ENCODE data around the gene FADD.

FADD gene

DNA sequence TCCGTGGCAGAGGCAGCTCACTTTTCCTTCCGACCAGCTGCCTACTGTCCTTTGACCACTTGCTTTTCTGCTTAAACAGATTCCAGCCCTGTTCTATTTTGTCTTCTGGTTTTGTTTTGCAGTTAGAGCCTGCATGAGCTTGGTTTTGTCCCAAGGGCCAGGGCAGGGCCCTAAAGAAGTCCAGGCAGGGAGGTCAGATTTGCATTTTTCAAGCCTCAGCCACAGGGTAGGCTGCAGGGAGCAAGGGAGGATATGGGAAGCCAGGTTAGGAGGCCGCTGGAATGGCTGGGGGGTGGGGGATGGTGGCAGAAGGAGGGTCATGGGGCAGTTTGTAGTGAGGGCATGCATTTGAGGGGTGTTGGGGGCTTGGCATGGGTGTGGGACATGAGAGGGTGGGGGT is 23.1 kb downstream of the FADD start:
- no peak for TF ChIP-seq NFIC (IDR thresholded peaks at IDR 0.05)
- TF ChIP-seq EGR1 (IDR thresholded peaks at IDR 0.05) = no peak
- TF ChIP-seq CEBPB (IDR thresholded peaks at IDR 0.05) = no peak
- no peak for TF ChIP-seq FOXM1 (IDR thresholded peaks at IDR 0.05; ENCODE audit: borderline replicate concordance, low read depth)
- TF ChIP-seq TAF1 (IDR thresholded peaks at IDR 0.05; ENCODE audit: low read depth) = no peak
- TF ChIP-seq, protein P1, sequence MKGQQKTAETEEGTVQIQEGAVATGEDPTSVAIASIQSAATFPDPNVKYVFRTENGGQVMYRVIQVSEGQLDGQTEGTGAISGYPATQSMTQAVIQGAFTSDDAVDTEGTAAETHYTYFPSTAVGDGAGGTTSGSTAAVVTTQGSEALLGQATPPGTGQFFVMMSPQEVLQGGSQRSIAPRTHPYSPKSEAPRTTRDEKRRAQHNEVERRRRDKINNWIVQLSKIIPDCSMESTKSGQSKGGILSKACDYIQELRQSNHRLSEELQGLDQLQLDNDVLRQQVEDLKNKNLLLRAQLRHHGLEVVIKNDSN (IDR thresholded peaks at IDR 0.05) = no peak
- TF ChIP-seq RAD21 (IDR thresholded peaks at IDR 0.05; ENCODE audit: low read depth) = no peak

DNA sequence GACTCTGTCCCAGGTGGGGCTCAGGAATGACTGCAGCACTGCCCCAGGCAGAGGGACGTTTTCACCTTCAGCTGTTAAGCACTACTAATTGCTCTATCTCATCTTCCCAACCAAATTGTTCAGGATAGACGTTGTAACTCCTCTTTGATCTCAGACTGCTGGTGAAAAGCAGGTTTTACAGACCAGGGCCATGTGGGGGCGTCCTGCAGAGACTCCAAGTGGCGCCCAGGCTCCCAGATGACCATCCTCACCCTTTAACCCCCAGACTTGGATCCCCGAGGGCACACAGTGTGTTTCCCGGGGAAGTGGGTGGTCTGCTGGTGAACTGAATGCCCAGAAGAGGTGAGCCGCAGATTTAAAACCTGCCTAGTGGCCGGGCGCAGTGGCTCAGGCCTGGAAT is 23.9 kb downstream of the FADD start:
- TF ChIP-seq, protein P2, sequence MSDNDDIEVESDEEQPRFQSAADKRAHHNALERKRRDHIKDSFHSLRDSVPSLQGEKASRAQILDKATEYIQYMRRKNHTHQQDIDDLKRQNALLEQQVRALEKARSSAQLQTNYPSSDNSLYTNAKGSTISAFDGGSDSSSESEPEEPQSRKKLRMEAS (IDR thresholded peaks at IDR 0.05) = no peak
- TF ChIP-seq RAD21 (IDR thresholded peaks at IDR 0.05; ENCODE audit: low read depth) = peak; percentile 28
- no peak for TF ChIP-seq ZBTB7A (IDR thresholded peaks at IDR 0.05; ENCODE audit: low read depth)

DNA sequence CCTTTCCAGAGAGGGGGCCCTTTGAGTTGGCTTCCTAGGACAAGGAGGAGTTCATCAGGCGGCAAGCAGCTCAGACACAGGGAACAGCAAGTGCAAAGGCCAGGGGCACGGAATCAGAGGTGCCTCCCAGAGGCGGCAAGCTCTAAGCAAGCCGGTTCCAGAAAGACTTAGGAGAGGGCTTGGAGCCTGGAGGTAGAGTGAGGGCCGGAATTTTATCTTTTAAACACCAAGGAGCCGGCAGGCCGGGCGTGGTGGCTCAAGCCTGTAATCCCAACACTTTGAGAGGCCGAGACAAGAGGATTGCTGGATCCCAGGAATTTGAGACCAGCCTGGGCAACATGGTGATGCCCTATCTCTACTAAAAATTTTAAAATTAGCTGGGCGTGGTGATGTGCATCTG is 26.6 kb downstream of the FADD start:
- TF ChIP-seq NFIC (IDR thresholded peaks at IDR 0.05) (no peak), TCF12 (IDR thresholded peaks at IDR 0.05; ENCODE audit: low read depth) (no peak), EGR1 (IDR thresholded peaks at IDR 0.05) (no peak), CREB1 (IDR thresholded peaks at IDR 0.05; ENCODE audit: low read depth) (no peak), EP300 (IDR thresholded peaks at IDR 0.05; ENCODE audit: borderline replicate concordance) (no peak), TAF1 (IDR thresholded peaks at IDR 0.05; ENCODE audit: low read depth) (no peak)
- TF ChIP-seq, protein P1 (IDR thresholded peaks at IDR 0.05) = no peak
- TF ChIP-seq, protein P2 (IDR thresholded peaks at IDR 0.05) = no peak

DNA sequence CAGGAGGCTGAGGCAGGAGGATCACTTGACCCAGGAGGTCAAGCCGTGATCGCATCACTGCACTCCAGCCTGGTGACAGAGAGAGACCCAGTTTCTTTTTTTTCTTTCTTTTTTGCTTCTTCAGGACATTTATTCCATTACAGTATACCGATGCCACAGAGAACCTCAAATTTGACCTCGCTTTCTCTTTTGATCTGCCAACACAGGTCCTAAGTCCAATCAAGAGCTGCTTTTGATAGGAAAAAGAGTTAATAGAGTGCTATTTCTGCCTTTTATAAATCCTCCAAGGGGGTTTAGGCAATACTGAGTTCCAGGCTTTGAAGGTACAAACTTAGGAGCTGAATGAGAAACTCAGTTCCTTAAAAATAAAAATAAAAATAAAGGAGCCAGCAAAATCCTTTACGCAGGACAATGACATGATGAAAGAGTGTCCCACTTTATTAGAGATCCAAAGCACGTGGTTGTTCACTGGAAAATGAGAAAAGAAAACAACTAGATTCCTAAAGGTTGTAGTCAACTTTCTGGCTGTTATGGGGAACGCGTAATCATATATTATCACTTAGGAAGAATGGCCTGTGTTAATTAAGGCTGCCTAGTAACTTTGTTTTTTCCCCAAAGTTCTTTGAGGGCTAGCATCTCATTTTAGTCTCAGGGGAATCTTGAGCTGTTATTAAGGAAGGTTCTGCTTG is 27.2 kb downstream of the FADD start:
- TF ChIP-seq EGR1 (IDR thresholded peaks at IDR 0.05) (no peak), CEBPB (IDR thresholded peaks at IDR 0.05) (no peak), RAD21 (IDR thresholded peaks at IDR 0.05; ENCODE audit: low read depth) (no peak), CREB1 (IDR thresholded peaks at IDR 0.05; ENCODE audit: low read depth) (no peak), YY1 (IDR thresholded peaks at IDR 0.05; ENCODE audit: low read depth) (no peak), ZBTB7A (IDR thresholded peaks at IDR 0.05; ENCODE audit: low read depth) (no peak), TCF12 (IDR thresholded peaks at IDR 0.05; ENCODE audit: low read depth) (no peak), FOXM1 (IDR thresholded peaks at IDR 0.05; ENCODE audit: borderline replicate concordance, low read depth) (no peak), TAF1 (IDR thresholded peaks at IDR 0.05; ENCODE audit: low read depth) (no peak), EP300 (IDR thresholded peaks at IDR 0.05; ENCODE audit: borderline replicate concordance) (no peak), NFIC (IDR thresholded peaks at IDR 0.05) (no peak)
- TF ChIP-seq, protein P3, sequence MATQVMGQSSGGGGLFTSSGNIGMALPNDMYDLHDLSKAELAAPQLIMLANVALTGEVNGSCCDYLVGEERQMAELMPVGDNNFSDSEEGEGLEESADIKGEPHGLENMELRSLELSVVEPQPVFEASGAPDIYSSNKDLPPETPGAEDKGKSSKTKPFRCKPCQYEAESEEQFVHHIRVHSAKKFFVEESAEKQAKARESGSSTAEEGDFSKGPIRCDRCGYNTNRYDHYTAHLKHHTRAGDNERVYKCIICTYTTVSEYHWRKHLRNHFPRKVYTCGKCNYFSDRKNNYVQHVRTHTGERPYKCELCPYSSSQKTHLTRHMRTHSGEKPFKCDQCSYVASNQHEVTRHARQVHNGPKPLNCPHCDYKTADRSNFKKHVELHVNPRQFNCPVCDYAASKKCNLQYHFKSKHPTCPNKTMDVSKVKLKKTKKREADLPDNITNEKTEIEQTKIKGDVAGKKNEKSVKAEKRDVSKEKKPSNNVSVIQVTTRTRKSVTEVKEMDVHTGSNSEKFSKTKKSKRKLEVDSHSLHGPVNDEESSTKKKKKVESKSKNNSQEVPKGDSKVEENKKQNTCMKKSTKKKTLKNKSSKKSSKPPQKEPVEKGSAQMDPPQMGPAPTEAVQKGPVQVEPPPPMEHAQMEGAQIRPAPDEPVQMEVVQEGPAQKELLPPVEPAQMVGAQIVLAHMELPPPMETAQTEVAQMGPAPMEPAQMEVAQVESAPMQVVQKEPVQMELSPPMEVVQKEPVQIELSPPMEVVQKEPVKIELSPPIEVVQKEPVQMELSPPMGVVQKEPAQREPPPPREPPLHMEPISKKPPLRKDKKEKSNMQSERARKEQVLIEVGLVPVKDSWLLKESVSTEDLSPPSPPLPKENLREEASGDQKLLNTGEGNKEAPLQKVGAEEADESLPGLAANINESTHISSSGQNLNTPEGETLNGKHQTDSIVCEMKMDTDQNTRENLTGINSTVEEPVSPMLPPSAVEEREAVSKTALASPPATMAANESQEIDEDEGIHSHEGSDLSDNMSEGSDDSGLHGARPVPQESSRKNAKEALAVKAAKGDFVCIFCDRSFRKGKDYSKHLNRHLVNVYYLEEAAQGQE (IDR thresholded peaks at IDR 0.05; ENCODE audit: low read depth) = no peak
- TF ChIP-seq, protein P1 (IDR thresholded peaks at IDR 0.05) = no peak
- TF ChIP-seq, protein P2 (IDR thresholded peaks at IDR 0.05) = no peak

DNA sequence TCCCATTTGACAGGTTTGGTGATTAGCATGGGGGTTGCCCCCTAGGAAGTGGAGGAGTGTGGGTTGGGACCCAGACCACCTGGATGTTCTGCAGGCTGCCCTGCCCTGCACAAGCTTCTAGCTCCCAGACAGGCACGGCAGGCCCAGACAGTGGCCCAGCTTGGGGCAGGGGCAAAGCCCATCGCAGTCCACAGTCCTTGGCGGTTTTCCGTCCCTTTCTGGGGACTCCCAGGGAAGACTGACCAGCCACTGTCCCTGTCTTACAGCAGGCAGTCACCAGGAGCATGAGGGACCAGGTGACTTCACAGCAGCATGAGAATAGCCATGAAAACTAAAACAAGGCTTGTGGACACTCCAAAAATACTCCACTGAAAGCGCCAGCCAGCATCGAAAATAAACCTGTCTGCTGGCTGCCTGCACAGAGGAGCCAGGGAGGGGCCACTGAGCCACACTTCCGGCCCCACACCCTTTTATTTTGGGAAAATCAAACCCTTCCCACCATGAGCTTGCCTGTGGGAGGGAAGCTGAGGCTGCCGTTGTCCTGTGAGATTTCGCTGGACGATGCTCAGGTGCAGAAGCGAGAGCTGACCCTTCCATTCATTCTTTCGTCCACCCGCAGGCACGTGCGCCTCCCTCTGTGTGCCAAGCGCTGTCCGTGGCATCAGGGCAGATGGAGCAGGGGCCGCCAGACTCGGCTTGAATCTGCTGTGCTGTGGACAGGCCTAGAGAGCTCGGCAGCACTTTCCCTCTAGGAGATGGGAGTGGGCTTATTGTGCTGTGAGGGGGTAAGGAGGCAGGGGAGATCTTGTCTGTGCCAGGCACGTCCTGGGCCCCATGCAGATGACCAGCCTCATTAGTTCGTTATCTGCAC is 28.0 kb downstream of the FADD start:
- TF ChIP-seq, protein P2 (IDR thresholded peaks at IDR 0.05) = no peak
- no peak for TF ChIP-seq TCF12 (IDR thresholded peaks at IDR 0.05; ENCODE audit: low read depth)
- no peak for TF ChIP-seq EGR1 (IDR thresholded peaks at IDR 0.05)
- no peak for TF ChIP-seq FOXM1 (IDR thresholded peaks at IDR 0.05; ENCODE audit: borderline replicate concordance, low read depth)

DNA sequence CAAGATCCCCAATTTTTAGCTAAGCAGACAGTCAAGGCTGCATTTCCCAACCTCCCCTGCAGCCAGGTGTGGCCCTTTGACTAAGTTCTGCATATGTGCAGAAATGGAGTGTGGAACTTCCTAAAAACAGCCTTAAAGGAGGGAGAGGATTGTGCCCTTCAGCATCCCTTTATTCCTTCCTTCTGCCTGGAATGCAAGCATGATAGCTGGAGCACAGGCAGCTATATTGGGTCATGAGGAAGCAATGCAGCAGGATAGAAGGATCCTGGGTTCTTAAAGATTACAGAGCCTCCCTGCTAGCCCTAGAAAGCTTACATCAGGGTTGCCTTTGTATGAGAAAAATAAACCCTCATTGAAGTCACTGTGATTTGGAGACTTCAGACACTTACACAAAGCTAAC is 29.9 kb downstream of the FADD start:
- 0 out of 2 replicates have a peak, but pooled peaks have one; percentile 9 for TF ChIP-seq TEAD4 (IDR thresholded peaks at IDR 0.05)
- TF ChIP-seq EP300 (IDR thresholded peaks at IDR 0.05; ENCODE audit: borderline replicate concordance) = no peak

DNA sequence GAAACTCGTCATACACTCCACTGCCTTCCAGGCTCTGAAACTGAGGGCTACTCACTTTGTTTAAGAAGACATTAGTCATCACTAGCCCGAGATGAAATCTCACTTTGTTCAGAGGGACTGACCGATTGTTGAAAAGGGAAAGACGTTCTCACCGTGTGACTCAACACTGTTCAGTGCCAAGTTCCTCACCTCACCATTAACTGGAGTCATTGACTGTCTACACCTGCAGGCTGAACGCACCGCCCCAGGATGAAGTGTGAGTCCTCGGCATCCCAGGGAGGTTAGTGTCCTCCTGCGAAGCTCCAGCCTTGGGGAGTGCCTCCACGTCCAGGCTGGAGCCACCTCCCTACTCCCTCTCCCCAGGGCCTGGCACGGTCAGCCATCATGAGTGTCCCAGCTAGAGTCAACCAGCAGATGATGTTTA is 30.4 kb downstream of the FADD start:
- 0 out of 2 replicates have a peak, but pooled peaks have one; percentile 24 for TF ChIP-seq FOXM1 (IDR thresholded peaks at IDR 0.05; ENCODE audit: borderline replicate concordance, low read depth)
- TF ChIP-seq EP300 (IDR thresholded peaks at IDR 0.05; ENCODE audit: borderline replicate concordance) = peak; percentile 59; the same call in 1 of the 2 replicates
- TF ChIP-seq CEBPB (IDR thresholded peaks at IDR 0.05) = no peak
- TF ChIP-seq, protein P2 (IDR thresholded peaks at IDR 0.05) = peak; percentile 70
- 0 out of 2 replicates have a peak, but pooled peaks have one; percentile 54 for TF ChIP-seq YY1 (IDR thresholded peaks at IDR 0.05; ENCODE audit: low read depth)
- TF ChIP-seq CREB1 (IDR thresholded peaks at IDR 0.05; ENCODE audit: low read depth) = no peak
- TF ChIP-seq TCF12 (IDR thresholded peaks at IDR 0.05; ENCODE audit: low read depth) = peak; percentile 80
- TF ChIP-seq, protein P3 (IDR thresholded peaks at IDR 0.05; ENCODE audit: low read depth) = no peak
- no peak for TF ChIP-seq EGR1 (IDR thresholded peaks at IDR 0.05)
- no peak for TF ChIP-seq ZBTB7A (IDR thresholded peaks at IDR 0.05; ENCODE audit: low read depth)
- TF ChIP-seq NFIC (IDR thresholded peaks at IDR 0.05) = peak; percentile 88

Data from Ishikawa (cell line).